ENCODE measurements around the gene TAOK2.

Gene TAOK2

DNA sequence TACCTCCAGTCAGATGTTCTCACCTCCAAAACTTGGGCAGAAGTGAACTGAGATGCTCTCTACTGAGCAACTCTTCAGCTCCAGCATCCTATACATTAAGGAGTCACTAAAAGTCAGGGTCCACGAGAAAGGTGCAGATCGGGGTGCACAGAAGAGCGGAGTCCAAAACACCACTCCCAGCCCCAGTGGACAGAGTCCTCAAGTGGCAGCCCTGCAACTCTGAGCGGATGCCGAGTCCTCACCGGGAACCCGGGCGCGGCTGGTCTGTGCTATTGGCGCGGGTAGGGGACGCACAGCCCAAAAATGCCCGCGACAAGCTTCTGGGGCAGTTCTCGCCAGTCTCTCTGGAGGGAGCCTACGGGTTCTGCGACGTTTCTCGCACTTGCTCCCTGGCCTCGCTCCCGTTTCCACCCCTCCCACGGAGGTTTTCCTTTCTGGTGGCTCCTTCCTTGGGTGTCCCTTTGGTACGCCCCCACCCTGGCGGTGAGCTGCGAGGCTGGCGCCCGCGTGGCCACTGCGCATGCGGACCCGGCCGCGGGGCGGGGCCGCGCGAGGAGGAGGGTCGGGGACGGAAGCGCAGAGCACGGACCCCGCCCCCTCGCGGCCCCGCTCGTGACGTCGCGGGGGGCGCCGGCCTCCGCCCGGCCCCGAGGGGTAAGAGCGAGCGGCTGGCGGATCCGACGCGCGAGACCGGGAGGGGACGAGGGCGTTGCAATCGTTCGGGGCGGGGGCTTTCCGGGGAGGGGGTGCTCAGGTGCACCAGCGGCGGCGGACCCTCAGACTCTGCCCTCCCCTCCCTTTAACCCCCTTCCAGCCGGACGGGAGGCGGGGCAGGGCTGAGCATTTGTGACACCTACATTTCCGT lies 12.0 kb upstream of the TAOK2 start, which contains the start of gene TMEM219:
TMEM219 (plus strand) TSS at position 601 of the 865 bp plus-strand sequence. CDS start 1,065 bp downstream, outside the sequence.
- Histone ChIP-seq H4K5ac (ENCODE audit: low read length) (no peak within 1 kb of the TSS), H2BK15ac (replicated peaks; ENCODE audit: low read depth) (no peak within 1 kb of the TSS), H2BK5ac (ENCODE audit: low read length) (no peak within 1 kb of the TSS), H3K79me1 (ENCODE audit: low read length) (no peaks in the 10 kb centered on the region), H2BK120ac (ENCODE audit: low read depth, low read length) (no peak within 1 kb of the TSS), H3K23ac (ENCODE audit: low read length) (peak within 1 kb of the TSS; percentile 73), H2AK5ac (ENCODE audit: low read length) (peak within 1 kb of the TSS; percentile 45), H3K4me2 (ENCODE audit: low read length) (peak within 1 kb of the TSS; percentile 94), H3K9ac (ENCODE audit: low read length) (peak within 1 kb of the TSS; percentile 91), H3K4me3 (ENCODE audit: low read length) (peak within 1 kb of the TSS; percentile 67), H3K27ac (ENCODE audit: low read depth, low read length) (peak within 1 kb of the TSS; percentile 51), H3K4ac (ENCODE audit: low read depth, low read length) (peak within 1 kb of the TSS; percentile 58), H3K79me2 (ENCODE audit: control insufficient read depth, insufficient read depth, low read length) (no peaks in the 10 kb centered on the region), H3K36me3 (ENCODE audit: control insufficient read depth, insufficient read depth, low read length) (no peaks in the 10 kb centered on the region), H4K8ac (ENCODE audit: low read depth, low read length) (peak within 1 kb of the TSS; percentile 98), H3K56ac (ENCODE audit: low read length) (peak within 1 kb of the TSS; percentile 94), H3K4me1 (ENCODE audit: control insufficient read depth, low read depth, low read length) (peaks cover 5% of the 10 kb centered on the region), H3K18ac (ENCODE audit: low read length) (peak within 1 kb of the TSS; percentile 41), H3K27me3 (ENCODE audit: insufficient read depth, low read length, poor library complexity) (no peaks in the 10 kb centered on the region)
- peak; percentile 92 for DNase-seq
- no CpG with 5 or more reads among the region's 75 CpGs for WGBS (ENCODE audit: extremely low coverage, insufficient coverage, low lambda C conversion rate)

DNA sequence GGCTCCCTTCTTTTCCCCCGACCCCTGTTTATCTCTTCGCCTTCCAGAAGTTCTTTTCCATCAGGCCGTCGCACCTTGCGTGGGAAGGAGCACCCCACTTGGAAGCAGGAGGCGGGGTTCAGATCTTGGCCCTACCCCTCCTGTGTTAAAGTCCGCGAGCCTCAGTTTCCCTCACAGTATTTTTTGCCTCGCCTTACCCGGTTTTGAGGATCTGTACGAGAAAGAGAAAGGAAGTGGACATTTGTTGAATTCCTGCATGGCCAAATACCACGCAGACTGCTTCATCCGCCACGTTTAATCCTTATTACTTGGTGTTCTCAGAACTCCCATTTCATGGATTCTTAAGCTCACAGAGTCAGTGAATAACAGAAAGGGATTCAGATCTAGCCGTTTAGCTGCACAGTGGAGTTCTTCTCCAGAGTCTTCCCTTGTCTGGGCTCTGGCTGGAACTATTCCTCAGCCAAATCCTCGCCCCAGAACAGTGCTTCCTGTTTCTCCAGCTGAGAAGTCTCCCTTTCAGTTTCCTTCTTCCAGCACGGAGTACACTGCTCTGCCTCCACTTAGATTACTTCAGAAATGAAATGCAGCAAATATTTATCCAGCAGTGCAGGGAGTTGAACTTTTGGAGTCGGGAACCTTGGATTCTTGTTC lies 11.2 kb upstream of the TAOK2 start:
- Histone ChIP-seq H3K4me1 (ENCODE audit: control insufficient read depth, low read depth, low read length) (peaks cover 5% of the 10 kb centered on the region), H3K9ac (ENCODE audit: low read length) (peak overlapping the region; percentile 86), H4K5ac (ENCODE audit: low read length) (no peak overlapping the region), H2BK120ac (ENCODE audit: low read depth, low read length) (no peak overlapping the region), H2BK5ac (ENCODE audit: low read length) (no peak overlapping the region), H3K27me3 (ENCODE audit: insufficient read depth, low read length, poor library complexity) (no peaks in the 10 kb centered on the region), H2AK5ac (ENCODE audit: low read length) (peak overlapping the region; percentile 45), H3K79me2 (ENCODE audit: control insufficient read depth, insufficient read depth, low read length) (no peaks in the 10 kb centered on the region), H3K4me2 (ENCODE audit: low read length) (peak overlapping the region; percentile 94), H3K18ac (ENCODE audit: low read length) (peak overlapping the region; percentile 41), H3K79me1 (ENCODE audit: low read length) (no peaks in the 10 kb centered on the region), H3K27ac (ENCODE audit: low read depth, low read length) (no peak overlapping the region), H3K36me3 (ENCODE audit: control insufficient read depth, insufficient read depth, low read length) (no peaks in the 10 kb centered on the region), H3K23ac (ENCODE audit: low read length) (peak overlapping the region; percentile 73), H4K8ac (ENCODE audit: low read depth, low read length) (peak overlapping the region; percentile 98), H3K4me3 (ENCODE audit: low read length) (peak overlapping the region; percentile 52), H2BK15ac (replicated peaks; ENCODE audit: low read depth) (no peak overlapping the region), H3K4ac (ENCODE audit: low read depth, low read length) (peak overlapping the region; percentile 58), H3K56ac (ENCODE audit: low read length) (peak overlapping the region; percentile 90)
- no peak for DNase-seq
- no CpG with 5 or more reads among the region's 18 CpGs for WGBS (ENCODE audit: extremely low coverage, insufficient coverage, low lambda C conversion rate)

DNA sequence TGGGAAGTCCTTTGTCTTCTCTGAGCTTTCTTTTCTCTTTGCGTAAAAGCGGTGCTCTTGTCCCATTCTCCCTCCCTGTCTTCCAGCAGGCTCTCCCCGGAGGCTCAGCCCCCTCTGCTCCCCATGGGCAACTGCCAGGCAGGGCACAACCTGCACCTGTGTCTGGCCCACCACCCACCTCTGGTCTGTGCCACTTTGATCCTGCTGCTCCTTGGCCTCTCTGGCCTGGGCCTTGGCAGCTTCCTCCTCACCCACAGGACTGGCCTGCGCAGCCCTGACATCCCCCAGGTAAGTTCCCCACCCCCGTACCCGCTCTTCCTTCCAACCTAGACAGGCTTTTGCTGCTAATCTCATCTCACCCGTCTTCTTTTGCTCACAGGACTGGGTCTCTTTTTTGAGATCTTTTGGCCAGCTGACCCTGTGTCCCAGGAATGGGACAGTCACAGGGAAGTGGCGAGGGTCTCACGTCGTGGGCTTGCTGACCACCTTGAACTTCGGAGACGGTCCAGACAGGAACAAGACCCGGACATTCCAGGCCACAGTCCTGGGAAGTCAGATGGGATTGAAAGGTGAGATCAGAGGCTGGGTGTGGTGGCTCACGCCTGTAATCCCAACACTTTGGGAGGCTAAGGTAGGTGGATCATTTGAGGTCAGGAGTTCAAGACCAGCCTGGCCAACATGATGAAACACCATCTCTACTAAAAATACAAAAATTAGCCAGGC lies 10.5 kb upstream of the TAOK2 start:
- Histone ChIP-seq H4K5ac (ENCODE audit: low read length) (no peak overlapping the region), H4K8ac (ENCODE audit: low read depth, low read length) (no peak overlapping the region), H3K79me1 (ENCODE audit: low read length) (no peaks in the 10 kb centered on the region), H3K23ac (ENCODE audit: low read length) (no peak overlapping the region), H2BK15ac (replicated peaks; ENCODE audit: low read depth) (no peak overlapping the region), H3K4me2 (ENCODE audit: low read length) (no peak overlapping the region), H3K18ac (ENCODE audit: low read length) (no peak overlapping the region), H2BK5ac (ENCODE audit: low read length) (no peak overlapping the region), H3K27ac (ENCODE audit: low read depth, low read length) (no peak overlapping the region), H3K9ac (ENCODE audit: low read length) (peak overlapping the region; percentile 86), H2BK120ac (ENCODE audit: low read depth, low read length) (no peak overlapping the region), H3K4me3 (ENCODE audit: low read length) (no peak overlapping the region), H3K56ac (ENCODE audit: low read length) (peak overlapping the region; percentile 53), H3K27me3 (ENCODE audit: insufficient read depth, low read length, poor library complexity) (no peaks in the 10 kb centered on the region), H3K36me3 (ENCODE audit: control insufficient read depth, insufficient read depth, low read length) (no peaks in the 10 kb centered on the region), H3K4ac (ENCODE audit: low read depth, low read length) (no peak overlapping the region), H2AK5ac (ENCODE audit: low read length) (no peak overlapping the region), H3K79me2 (ENCODE audit: control insufficient read depth, insufficient read depth, low read length) (no peaks in the 10 kb centered on the region), H3K4me1 (ENCODE audit: control insufficient read depth, low read depth, low read length) (peaks cover 5% of the 10 kb centered on the region)
- WGBS (ENCODE audit: extremely low coverage, insufficient coverage, low lambda C conversion rate): no CpG with 5 or more reads among the region's 14 CpGs
- no peak for DNase-seq

DNA sequence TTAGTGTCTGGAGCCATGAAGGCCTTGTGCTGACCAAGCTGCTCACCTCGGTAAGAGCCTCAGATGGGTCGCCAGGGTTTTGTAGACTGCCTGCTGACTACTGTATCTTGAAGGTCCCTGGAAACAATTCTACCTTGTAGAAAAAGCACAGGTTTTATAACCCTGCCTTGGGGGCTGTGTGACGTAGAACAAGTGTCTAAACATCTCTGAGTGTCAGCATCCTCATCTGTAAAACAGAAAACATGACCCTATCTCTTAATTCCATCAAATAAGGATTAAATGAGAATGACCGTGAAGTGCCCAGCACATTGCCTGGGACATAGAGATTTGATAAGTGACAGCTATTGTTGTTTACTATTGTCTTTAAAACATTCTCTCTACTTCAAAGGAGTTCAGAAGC lies 5.5 kb upstream of the TAOK2 start:
- Histone ChIP-seq H2AK5ac (ENCODE audit: low read length) (no peak overlapping the region), H3K23ac (ENCODE audit: low read length) (no peak overlapping the region), H3K27ac (ENCODE audit: low read depth, low read length) (no peak overlapping the region), H3K79me1 (ENCODE audit: low read length) (no peaks in the 10 kb centered on the region), H3K27me3 (ENCODE audit: insufficient read depth, low read length, poor library complexity) (no peaks in the 10 kb centered on the region), H3K4me2 (ENCODE audit: low read length) (no peak overlapping the region), H2BK5ac (ENCODE audit: low read length) (no peak overlapping the region), H3K36me3 (ENCODE audit: control insufficient read depth, insufficient read depth, low read length) (no peaks in the 10 kb centered on the region), H3K56ac (ENCODE audit: low read length) (no peak overlapping the region), H3K18ac (ENCODE audit: low read length) (no peak overlapping the region), H2BK120ac (ENCODE audit: low read depth, low read length) (no peak overlapping the region), H3K4ac (ENCODE audit: low read depth, low read length) (no peak overlapping the region), H3K4me1 (ENCODE audit: control insufficient read depth, low read depth, low read length) (no peaks in the 10 kb centered on the region), H3K4me3 (ENCODE audit: low read length) (no peak overlapping the region), H3K79me2 (ENCODE audit: control insufficient read depth, insufficient read depth, low read length) (no peaks in the 10 kb centered on the region), H4K5ac (ENCODE audit: low read length) (no peak overlapping the region), H4K8ac (ENCODE audit: low read depth, low read length) (no peak overlapping the region), H3K9ac (ENCODE audit: low read length) (no peak overlapping the region), H2BK15ac (replicated peaks; ENCODE audit: low read depth) (no peak overlapping the region)
- no peak for DNase-seq
- WGBS (ENCODE audit: extremely low coverage, insufficient coverage, low lambda C conversion rate): no CpG with 5 or more reads among the region's 4 CpGs

DNA sequence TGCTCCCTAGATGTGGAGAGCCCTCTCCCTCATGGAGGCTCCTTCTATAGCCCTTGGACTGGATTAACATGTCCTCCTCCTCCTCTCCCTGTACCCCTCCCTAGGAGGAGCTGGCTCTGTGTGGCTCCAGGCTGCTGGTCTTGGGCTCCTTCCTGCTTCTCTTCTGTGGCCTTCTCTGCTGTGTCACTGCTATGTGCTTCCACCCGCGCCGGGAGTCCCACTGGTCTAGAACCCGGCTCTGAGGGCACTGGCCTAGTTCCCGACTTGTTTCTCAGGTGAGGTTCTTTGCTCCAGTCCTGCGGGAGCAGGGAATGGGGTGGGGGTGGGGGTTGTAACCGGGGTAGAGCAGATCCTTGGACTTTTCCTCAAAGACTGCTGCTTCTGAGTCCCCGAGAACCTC lies 2.4 kb upstream of the TAOK2 start:
- no peak overlapping the region for H4K5ac ChIP-seq (ENCODE audit: low read length)
- no peak overlapping the region for H3K4me3 ChIP-seq (ENCODE audit: low read length)
- no peak overlapping the region for H4K8ac ChIP-seq (ENCODE audit: low read depth, low read length)
- H3K36me3 ChIP-seq (ENCODE audit: control insufficient read depth, insufficient read depth, low read length): no peaks in the 10 kb centered on the region
- peaks cover 17% of the 10 kb centered on the region for H3K79me2 ChIP-seq (ENCODE audit: control insufficient read depth, insufficient read depth, low read length)
- no peak overlapping the region for H3K9ac ChIP-seq (ENCODE audit: low read length)
- no CpG with 5 or more reads among the region's 8 CpGs for WGBS (ENCODE audit: extremely low coverage, insufficient coverage, low lambda C conversion rate)
- no peak overlapping the region for H3K23ac ChIP-seq (ENCODE audit: low read length)
- H3K79me1 ChIP-seq (ENCODE audit: low read length): peaks cover 13% of the 10 kb centered on the region
- no peak overlapping the region for H2BK15ac ChIP-seq (replicated peaks; ENCODE audit: low read depth)
- H2AK5ac ChIP-seq (ENCODE audit: low read length): no peak overlapping the region
- no peaks in the 10 kb centered on the region for H3K27me3 ChIP-seq (ENCODE audit: insufficient read depth, low read length, poor library complexity)
- H3K18ac ChIP-seq (ENCODE audit: low read length): no peak overlapping the region
- no peak overlapping the region for H2BK120ac ChIP-seq (ENCODE audit: low read depth, low read length)
- H3K56ac ChIP-seq (ENCODE audit: low read length): no peak overlapping the region
- no peak overlapping the region for H2BK5ac ChIP-seq (ENCODE audit: low read length)
- peaks cover 11% of the 10 kb centered on the region for H3K4me1 ChIP-seq (ENCODE audit: control insufficient read depth, low read depth, low read length)
- DNase-seq: no peak
- H3K4ac ChIP-seq (ENCODE audit: low read depth, low read length): no peak overlapping the region
- H3K27ac ChIP-seq (ENCODE audit: low read depth, low read length): no peak overlapping the region
- no peak overlapping the region for H3K4me2 ChIP-seq (ENCODE audit: low read length)

All from mesendoderm (in vitro differentiated cells).